Breast epithelium (tissue), 3 donors: ENCODE data around the gene IMMP2L.

Experiments
- POLR2A ChIP-seq: fragments of 450-650 bp; IDR thresholded peaks from one replicate; pipeline ENCODE4 v1.6.1; 2016; ENCODE audit warnings: antibody characterized with exemption, mild to moderate bottlenecking, moderate library complexity
- TF ChIP-seq, protein P1 (sequence below), 3 donors: fragments of 450-650 bp; IDR thresholded peaks; one replicate each; pipeline ENCODE4 v1.5.1; 2016 to 2017; ENCODE audit warnings: antibody characterized with exemption in 3 of 3, mild to moderate bottlenecking in 3 of 3, moderate library complexity in 3 of 3

DNA sequence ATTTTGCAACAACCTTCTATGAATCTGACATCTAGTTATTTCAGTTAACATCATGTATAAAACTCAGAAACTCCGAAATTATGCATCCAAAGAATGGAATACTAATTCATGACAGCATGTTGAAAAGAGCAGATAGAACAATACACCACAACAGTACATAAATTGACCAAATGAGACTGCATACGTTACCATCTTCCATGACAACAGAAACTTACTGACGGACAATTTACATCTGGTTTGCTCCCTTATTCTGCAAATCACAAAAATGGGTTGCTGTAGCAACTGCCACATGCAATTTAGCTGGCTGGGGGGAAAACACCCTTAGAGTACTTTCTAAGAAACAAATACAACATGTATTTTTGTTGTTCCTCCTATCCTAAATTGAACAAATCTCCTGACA is 457.0 kb downstream of the IMMP2L start:
- TF ChIP-seq, protein P1, sequence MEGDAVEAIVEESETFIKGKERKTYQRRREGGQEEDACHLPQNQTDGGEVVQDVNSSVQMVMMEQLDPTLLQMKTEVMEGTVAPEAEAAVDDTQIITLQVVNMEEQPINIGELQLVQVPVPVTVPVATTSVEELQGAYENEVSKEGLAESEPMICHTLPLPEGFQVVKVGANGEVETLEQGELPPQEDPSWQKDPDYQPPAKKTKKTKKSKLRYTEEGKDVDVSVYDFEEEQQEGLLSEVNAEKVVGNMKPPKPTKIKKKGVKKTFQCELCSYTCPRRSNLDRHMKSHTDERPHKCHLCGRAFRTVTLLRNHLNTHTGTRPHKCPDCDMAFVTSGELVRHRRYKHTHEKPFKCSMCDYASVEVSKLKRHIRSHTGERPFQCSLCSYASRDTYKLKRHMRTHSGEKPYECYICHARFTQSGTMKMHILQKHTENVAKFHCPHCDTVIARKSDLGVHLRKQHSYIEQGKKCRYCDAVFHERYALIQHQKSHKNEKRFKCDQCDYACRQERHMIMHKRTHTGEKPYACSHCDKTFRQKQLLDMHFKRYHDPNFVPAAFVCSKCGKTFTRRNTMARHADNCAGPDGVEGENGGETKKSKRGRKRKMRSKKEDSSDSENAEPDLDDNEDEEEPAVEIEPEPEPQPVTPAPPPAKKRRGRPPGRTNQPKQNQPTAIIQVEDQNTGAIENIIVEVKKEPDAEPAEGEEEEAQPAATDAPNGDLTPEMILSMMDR (IDR thresholded peaks at IDR 0.05), result no peak
- no peak for TF ChIP-seq POLR2A
